Gastroesophageal sphincter (tissue), 4 donors: ENCODE measurements around the gene SLC25A34. TPM values are rescaled to one million over a fixed set of nuclear protein-coding genes. Genes with fewer than 3 reads are reported as not detected.

Source experiments
- ATAC-seq: fragments of 150-250 bp; one replicate; pipeline ENCODE4 v1.9.1; 2016; ENCODE audit warnings: mild to moderate bottlenecking, moderate library complexity
- H3K27ac ChIP-seq, 4 donors: fragments of 200-600 bp; sonication (generic) in 3 of 4; 1 replicate in 3 of 4; 2 replicates in 1 of 4; pipeline ENCODE4 v1.5.1; 2016 to 2019
- H3K27me3 ChIP-seq: fragments of 200-600 bp; sonication (generic); one replicate; pipeline ENCODE4 v1.5.1; 2019
- H3K36me3 ChIP-seq, 2 donors: fragments of 200-600 bp; sonication (generic); one replicate each; pipeline ENCODE4 v1.5.1; 2019; ENCODE audit warnings: control low read depth in 1 of 2
- H3K4me1 ChIP-seq, 3 donors: fragments of 200-600 bp; sonication (generic); 1 replicate in 2 of 3; 2 replicates in 1 of 3; pipeline ENCODE4 v1.5.1; 2016 to 2019; ENCODE audit warnings: control low read depth in 2 of 3
- H3K4me3 ChIP-seq, 2 donors: fragments of 200-600 bp; sonication (generic); one replicate each; pipeline ENCODE4 v1.5.1; 2019; ENCODE audit warnings: mild to moderate bottlenecking in 1 of 2, moderate library complexity in 1 of 2
- H3K9me3 ChIP-seq, 3 donors: fragments of 200-600 bp; sonication (generic); one replicate each; pipeline ENCODE4 v1.5.1; 2017 to 2019; ENCODE audit warnings: control low read depth in 2 of 3
- EP300 ChIP-seq: sonication (generic); formaldehyde crosslinking; IDR thresholded peaks from one replicate; pipeline ENCODE4 v1.6.1; 2017; ENCODE audit warnings: antibody characterized with exemption, mild to moderate bottlenecking
- POLR2A ChIP-seq, 2 donors: fragments of 450-650 bp; IDR thresholded peaks; one replicate each; pipeline ENCODE4 v1.6.1; 2017; ENCODE audit warnings: antibody characterized with exemption in 2 of 2, mild to moderate bottlenecking in 2 of 2, moderate library complexity in 1 of 2
- POLR2AphosphoS5 ChIP-seq: sonication (generic); formaldehyde crosslinking; IDR thresholded peaks from one replicate; pipeline ENCODE4 v1.6.1; 2017; ENCODE audit warnings: antibody characterized with exemption
- WGBS, 2 donors: methylation state at CpG; one replicate each; pipeline ENCODE4 v1.1.5; 2018; ENCODE audit warnings: low coverage in 1 of 2; 5-methylcytosine and 5-hydroxymethylcytosine counted together
- total RNA-seq, 4 donors: library from RNA; depleted of rRNA; stranded (reverse); fragments of >200 nt; gene quantifications; one replicate each; pipeline ENCODE4 v1.1.0, GENCODE V29; 2016
- TF ChIP-seq, protein P1 (sequence below), 4 experiments: fragments of 200-600 bp in 2 of 4; fragments of 450-650 bp in 2 of 4; sonication (generic) in 1 of 4; IDR thresholded peaks; one replicate each; pipeline ENCODE4 v1.5.1; 2017 to 2019; ENCODE audit warnings: antibody characterized with exemption in 4 of 4, mild to moderate bottlenecking in 2 of 4, moderate library complexity in 2 of 4

The SLC25A34 gene
- total RNA-seq, 4 donors from 2014 or later, result 0.10 to 2.0 (median 1.1) TPM

DNA sequence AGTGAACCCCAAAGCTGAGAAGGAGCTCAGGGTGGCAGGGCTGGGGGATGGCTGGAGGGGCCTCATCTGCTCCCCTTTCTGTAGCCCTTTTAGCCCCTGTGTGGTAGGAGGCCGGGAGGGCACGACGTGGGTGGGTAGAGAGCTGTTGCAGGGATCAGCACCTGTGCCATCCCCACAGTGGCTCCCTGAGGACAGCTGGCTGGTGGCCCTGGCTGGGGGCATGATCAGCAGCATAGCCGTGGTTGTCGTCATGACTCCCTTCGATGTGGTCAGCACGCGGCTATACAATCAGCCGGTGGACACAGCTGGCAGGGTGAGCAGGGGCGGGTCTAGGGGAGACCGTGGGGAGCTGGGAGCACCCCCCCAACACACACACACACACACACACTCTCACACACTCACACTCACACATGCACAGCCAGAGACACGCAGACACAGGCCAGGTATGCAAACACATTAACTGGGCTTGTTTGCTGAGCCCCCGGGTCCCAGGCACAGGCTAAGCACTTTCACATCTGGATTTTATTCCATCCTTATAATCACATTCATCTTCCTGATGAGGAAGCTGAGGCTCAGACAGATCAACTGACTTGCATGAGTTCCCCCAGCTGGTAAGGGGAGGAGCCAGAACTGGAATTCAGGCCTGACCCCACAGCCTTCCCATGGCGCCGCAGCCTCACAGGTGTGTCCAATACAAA lies 2.5 kb downstream of the SLC25A34 start:
- 0 to 45% methylated on average over 1 to 2 of the region's 15 CpGs for WGBS, 2 donors
- no peak overlapping the region for H3K4me3 ChIP-seq
- peak overlapping the region in 1 of 4 donors; percentile 32 for H3K27ac ChIP-seq
- ATAC-seq, result no peak
- no peaks in the 10 kb centered on the region for H3K27me3 ChIP-seq
- H3K4me1 ChIP-seq, result peaks cover 0 to 28% (median 9%) of the 10 kb centered on the region in 3 donors
- TF ChIP-seq POLR2A (IDR thresholded peaks at IDR 0.05), result no peak
- no peak for TF ChIP-seq POLR2AphosphoS5
- no peak for TF ChIP-seq EP300
- TF ChIP-seq, protein P1, sequence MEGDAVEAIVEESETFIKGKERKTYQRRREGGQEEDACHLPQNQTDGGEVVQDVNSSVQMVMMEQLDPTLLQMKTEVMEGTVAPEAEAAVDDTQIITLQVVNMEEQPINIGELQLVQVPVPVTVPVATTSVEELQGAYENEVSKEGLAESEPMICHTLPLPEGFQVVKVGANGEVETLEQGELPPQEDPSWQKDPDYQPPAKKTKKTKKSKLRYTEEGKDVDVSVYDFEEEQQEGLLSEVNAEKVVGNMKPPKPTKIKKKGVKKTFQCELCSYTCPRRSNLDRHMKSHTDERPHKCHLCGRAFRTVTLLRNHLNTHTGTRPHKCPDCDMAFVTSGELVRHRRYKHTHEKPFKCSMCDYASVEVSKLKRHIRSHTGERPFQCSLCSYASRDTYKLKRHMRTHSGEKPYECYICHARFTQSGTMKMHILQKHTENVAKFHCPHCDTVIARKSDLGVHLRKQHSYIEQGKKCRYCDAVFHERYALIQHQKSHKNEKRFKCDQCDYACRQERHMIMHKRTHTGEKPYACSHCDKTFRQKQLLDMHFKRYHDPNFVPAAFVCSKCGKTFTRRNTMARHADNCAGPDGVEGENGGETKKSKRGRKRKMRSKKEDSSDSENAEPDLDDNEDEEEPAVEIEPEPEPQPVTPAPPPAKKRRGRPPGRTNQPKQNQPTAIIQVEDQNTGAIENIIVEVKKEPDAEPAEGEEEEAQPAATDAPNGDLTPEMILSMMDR (IDR thresholded peaks at IDR 0.05), result no peak
- no peaks in the 10 kb centered on the region for H3K9me3 ChIP-seq
- peaks cover 0 to 18% of the 10 kb centered on the region in 2 donors for H3K36me3 ChIP-seq

DNA sequence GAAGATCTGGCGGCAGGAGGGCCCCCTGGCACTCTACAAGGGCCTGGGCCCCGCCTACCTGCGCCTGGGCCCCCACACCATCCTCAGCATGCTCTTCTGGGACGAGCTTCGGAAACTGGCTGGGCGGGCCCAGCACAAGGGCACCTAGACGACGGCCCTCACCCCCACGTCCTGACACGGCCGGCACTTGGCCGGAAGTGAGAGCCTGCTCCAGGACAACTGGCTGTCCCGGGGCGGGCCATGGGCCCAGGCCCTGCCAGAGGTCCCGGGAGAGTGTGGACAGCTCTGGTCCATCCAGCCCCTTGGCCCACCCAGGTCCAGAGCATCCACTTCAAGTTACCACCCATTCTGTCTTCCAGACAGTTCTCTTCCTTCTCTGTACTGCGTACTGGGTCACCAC lies 3.2 kb downstream of the SLC25A34 start:
- Histone ChIP-seq H3K36me3 (peaks cover 0 to 11% of the 10 kb centered on the region in 2 donors), H3K27me3 (no peaks in the 10 kb centered on the region), H3K4me1 (peaks cover 0 to 28% (median 9%) of the 10 kb centered on the region in 3 donors), H3K4me3 (no peak overlapping the region), H3K27ac (peak overlapping the region in 1 of 4 donors; percentile 6), H3K9me3 (no peaks in the 10 kb centered on the region)
- WGBS, 2 donors, result no CpG with 5 or more reads among the region's 16 CpGs
- TF ChIP-seq EP300 (no peak), POLR2A (IDR thresholded peaks at IDR 0.05) (no peak), POLR2AphosphoS5 (no peak)
- TF ChIP-seq, protein P1 (IDR thresholded peaks at IDR 0.05), result no peak
- ATAC-seq, result no peak

DNA sequence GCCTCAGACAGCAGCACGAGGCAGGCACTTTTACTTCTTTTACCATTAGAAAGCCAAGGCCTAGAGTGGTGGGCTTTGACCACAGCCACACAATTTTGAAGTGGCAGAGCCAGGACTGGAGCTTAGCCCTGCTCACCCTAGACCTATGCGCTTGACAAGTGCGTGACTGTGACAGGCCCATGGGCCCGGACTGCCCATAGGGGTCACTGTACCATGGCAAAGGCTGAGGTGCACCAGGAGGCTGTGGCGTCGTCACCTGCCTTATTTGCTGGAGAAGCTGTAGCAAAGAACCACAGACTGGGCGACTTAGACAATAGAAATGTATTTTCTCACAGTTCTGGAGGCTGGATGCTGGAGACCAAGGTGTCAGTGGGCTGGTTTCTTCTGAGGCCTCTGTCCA lies 3.7 kb downstream of the SLC25A34 start:
- no peak for ATAC-seq
- no peaks in the 10 kb centered on the region for H3K27me3 ChIP-seq
- no peaks in the 10 kb centered on the region for H3K9me3 ChIP-seq
- peaks cover 0 to 6% of the 10 kb centered on the region in 2 donors for H3K36me3 ChIP-seq
- H3K27ac ChIP-seq, result no peak overlapping the region
- TF ChIP-seq, protein P1 (IDR thresholded peaks at IDR 0.05), result no peak
- no peak for TF ChIP-seq EP300
- no peak for TF ChIP-seq POLR2AphosphoS5
- TF ChIP-seq POLR2A (IDR thresholded peaks at IDR 0.05), result no peak
- 86 to 89% methylated on average over 1 to 5 of the region's 7 CpGs for WGBS, 2 donors
- H3K4me3 ChIP-seq, result no peak overlapping the region
- H3K4me1 ChIP-seq, result peaks cover 0 to 28% (median 9%) of the 10 kb centered on the region in 3 donors

DNA sequence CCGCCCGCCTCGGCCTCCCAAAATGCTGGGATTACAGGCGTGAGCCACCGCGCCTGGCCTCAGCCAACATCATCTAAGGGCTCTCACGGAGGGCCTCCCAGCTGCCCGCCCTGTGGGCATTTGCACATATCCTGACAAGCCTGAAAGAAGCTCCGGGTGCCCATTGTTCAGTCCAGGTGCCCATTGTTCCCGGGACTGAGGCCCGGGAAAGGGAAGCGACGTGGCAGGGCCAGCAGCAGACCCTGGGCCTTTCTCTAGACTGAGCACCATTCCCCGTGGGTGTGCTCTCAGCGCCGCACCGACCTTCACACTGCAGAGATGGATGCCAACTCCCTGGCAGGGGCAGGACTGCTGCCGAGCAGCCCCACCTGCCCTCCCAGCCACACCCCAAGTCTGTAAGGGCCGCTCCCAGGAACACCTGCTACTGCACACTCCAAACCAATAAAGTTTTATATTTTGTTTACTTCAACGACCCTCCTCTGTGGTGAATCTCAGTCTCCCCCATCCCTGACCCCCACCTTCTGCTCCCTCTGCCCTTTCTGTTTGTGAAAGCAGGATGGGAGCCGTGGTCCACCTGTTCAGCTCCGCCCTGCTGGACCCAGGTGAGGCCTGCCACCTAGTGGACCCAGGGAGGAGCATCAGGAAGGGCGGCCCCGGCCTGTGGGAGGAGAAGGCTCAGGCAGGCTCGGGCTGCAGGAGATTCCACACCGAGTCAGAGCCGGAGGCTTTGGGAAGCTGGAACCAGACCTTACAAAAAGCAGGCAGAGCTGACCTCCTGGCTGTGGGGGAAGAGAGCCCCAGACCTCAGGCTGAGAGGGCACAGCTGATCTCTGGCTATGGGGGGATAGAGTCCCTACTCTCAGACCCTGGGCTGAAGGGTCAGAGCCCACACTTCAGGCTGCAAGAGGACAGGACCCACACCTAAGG lies 5.1 kb downstream of the SLC25A34 start:
- ATAC-seq, result peak; percentile 88
- Histone ChIP-seq H3K27me3 (no peaks in the 10 kb centered on the region), H3K27ac (no peak overlapping the region), H3K9me3 (no peaks in the 10 kb centered on the region), H3K36me3 (no peaks in the 10 kb centered on the region), H3K4me3 (no peak overlapping the region), H3K4me1 (peaks cover 0 to 15% (median 5%) of the 10 kb centered on the region in 3 donors)
- 4 to 50% methylated on average over 2 to 4 of the region's 27 CpGs for WGBS, 2 donors
- TF ChIP-seq, protein P1 (IDR thresholded peaks at IDR 0.05), result peak in 3 of 4 experiments; percentile 79 to 88 (median 85)
- TF ChIP-seq POLR2AphosphoS5 (no peak), EP300 (no peak), POLR2A (IDR thresholded peaks at IDR 0.05) (no peak)
